ENCODE measurements around the gene UNC5C. TPM values are rescaled to one million over a fixed set of nuclear protein-coding genes. Genes with fewer than 3 reads are reported as not detected.

Gene UNC5C
- total and polyA plus RNA-seq, 10 donors = 0.43 to 15.7 (median 7.8) TPM

GRCh38 chr4:95531141-95531540 is 17.6 kb downstream of the UNC5C start:
- no peak for TF ChIP-seq POLR2A (IDR thresholded peaks at IDR 0.05)
- TF ChIP-seq CTCF (IDR thresholded peaks at IDR 0.05 in 8 of 11, conservative IDR thresholded peaks at IDR 0.05 in 3 of 11) = no peak
- no peak for TF ChIP-seq POLR2AphosphoS5 (IDR thresholded peaks at IDR 0.05)
- intact Hi-C loops (cut with DNase I; ENCODE audit: low total_unique reads) = no loop called here
- 22 to 58% (median 38%) methylated on average over 1 of the region's 1 CpG for WGBS, 5 donors

GRCh38 chr4:95529946-95530345 is 18.8 kb downstream of the UNC5C start:
- no peak for TF ChIP-seq CTCF (IDR thresholded peaks at IDR 0.05 in 8 of 11, conservative IDR thresholded peaks at IDR 0.05 in 3 of 11)
- TF ChIP-seq POLR2AphosphoS5 (IDR thresholded peaks at IDR 0.05) = no peak
- Histone ChIP-seq H3K27ac (no peak overlapping the region), H3K36me3 (no peaks in the 10 kb centered on the region), H3K9me3 (no peaks in the 10 kb centered on the region), H3K27me3 (replicated peaks in 1 of 7) (no peaks in the 10 kb centered on the region), H3K4me3 (no peak overlapping the region), H3K4me1 (no peaks in the 10 kb centered on the region)
- intact Hi-C loops (cut with DNase I; ENCODE audit: low total_unique reads) = no loop called here
- no peak for DNase-seq

More at GRCh38 chr4:95531141-95531540, 17.6 kb downstream of the UNC5C start:
- no peak for DNase-seq
- Histone ChIP-seq H3K4me1 (no peaks in the 10 kb centered on the region), H3K27me3 (replicated peaks in 1 of 7) (no peaks in the 10 kb centered on the region), H3K4me3 (no peak overlapping the region), H3K36me3 (no peaks in the 10 kb centered on the region), H3K27ac (no peak overlapping the region), H3K9me3 (no peaks in the 10 kb centered on the region)

- Histone ChIP-seq H3K27ac (no peak overlapping the region), H3K4me1 (no peaks in the 10 kb centered on the region), H3K4me3 (no peak overlapping the region), H3K27me3 (replicated peaks in 1 of 7) (no peaks in the 10 kb centered on the region), H3K9me3 (no peaks in the 10 kb centered on the region), H3K36me3 (no peaks in the 10 kb centered on the region)
- 69 to 83% (median 79%) methylated on average over 4 of the region's 4 CpGs for WGBS, 5 donors
- no peak for DNase-seq
- TF ChIP-seq POLR2A (IDR thresholded peaks at IDR 0.05) = no peak
- TF ChIP-seq POLR2AphosphoS5 (IDR thresholded peaks at IDR 0.05) = no peak
- no peak for TF ChIP-seq CTCF (IDR thresholded peaks at IDR 0.05 in 8 of 11, conservative IDR thresholded peaks at IDR 0.05 in 3 of 11)
- intact Hi-C loops (cut with DNase I; ENCODE audit: low total_unique reads) = no loop called here
Observed at GRCh38 chr4:95528388-95528948, 20.3 kb downstream of the UNC5C start.

GRCh38 chr4:95526075-95526474 is 22.7 kb downstream of the UNC5C start:
- no peaks in the 10 kb centered on the region for H3K9me3 ChIP-seq
- no peak for TF ChIP-seq CTCF (IDR thresholded peaks at IDR 0.05 in 8 of 11, conservative IDR thresholded peaks at IDR 0.05 in 3 of 11)
- no peak for TF ChIP-seq POLR2A (IDR thresholded peaks at IDR 0.05)
- TF ChIP-seq POLR2AphosphoS5 (IDR thresholded peaks at IDR 0.05) = no peak
- DNase-seq = no peak
- intact Hi-C loops (cut with DNase I; ENCODE audit: low total_unique reads) = no loop called here
- no peak overlapping the region for H3K27ac ChIP-seq
- WGBS, 5 donors = 71 to 82% (median 81%) methylated on average over 2 of the region's 2 CpGs
- no peaks in the 10 kb centered on the region for H3K27me3 ChIP-seq (replicated peaks in 1 of 7)
- no peaks in the 10 kb centered on the region for H3K36me3 ChIP-seq
- H3K4me1 ChIP-seq = no peaks in the 10 kb centered on the region
- no peak overlapping the region for H3K4me3 ChIP-seq

Measured in spleen (tissue), 11 donors.